ENCODE measurements around the gene SPART. TPM values are rescaled to one million over a fixed set of nuclear protein-coding genes. Genes with fewer than 3 reads are reported as not detected.

The SPART gene
- total RNA-seq, 2 donors from 2014 or later = 41.9 to 52.8 TPM

DNA sequence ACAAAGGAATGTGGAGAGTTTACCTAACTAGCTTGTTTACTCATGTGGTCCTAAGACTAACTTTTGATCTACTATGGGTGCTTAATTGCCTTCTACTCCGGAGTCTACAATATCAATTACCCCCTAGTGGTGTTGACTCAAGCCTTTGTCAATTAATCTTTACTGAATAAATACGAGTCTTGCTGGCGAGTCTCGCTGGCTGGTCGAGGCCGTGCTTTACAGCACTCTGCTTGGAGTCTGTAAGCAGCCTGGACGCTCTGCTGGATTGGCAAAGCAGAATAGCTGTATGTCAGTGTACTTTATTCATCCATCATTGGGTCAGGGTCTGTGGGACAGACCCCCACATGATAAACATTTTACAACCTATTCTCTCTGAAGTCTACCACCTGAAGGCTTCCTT, 9.9 kb upstream of the SPART start:
- DNase-seq (ENCODE audit: low spot score) = no peak
- Histone ChIP-seq H3K27me3 (replicated peaks; ENCODE audit: insufficient read depth) (no peaks in the 10 kb centered on the region), H3K36me3 (no peaks in the 10 kb centered on the region), H3K9me3 (no peaks in the 10 kb centered on the region), H3K4me1 (replicated peaks) (no peaks in the 10 kb centered on the region), H3K4me3 (no peak overlapping the region), H3K27ac (no peak overlapping the region)
- TF ChIP-seq POLR2A (IDR thresholded peaks at IDR 0.05) = no peak
- TF ChIP-seq CTCF (IDR thresholded peaks at IDR 0.05) = no peak
- TF ChIP-seq POLR2AphosphoS5 (IDR thresholded peaks at IDR 0.05) = no peak
- 75% methylated on average over 7 of the region's 7 CpGs for WGBS
- intact Hi-C loops (cut with DNase I) = no loop called here

- intact Hi-C loops (cut with DNase I) = no loop called here
- 91% methylated on average over 2 of the region's 2 CpGs for WGBS
- H3K4me1 ChIP-seq (replicated peaks) = no peaks in the 10 kb centered on the region
- H3K36me3 ChIP-seq = no peaks in the 10 kb centered on the region
- TF ChIP-seq POLR2AphosphoS5 (IDR thresholded peaks at IDR 0.05) = no peak
- no peak for TF ChIP-seq POLR2A (IDR thresholded peaks at IDR 0.05)
- TF ChIP-seq CTCF (IDR thresholded peaks at IDR 0.05) = no peak
- no peaks in the 10 kb centered on the region for H3K27me3 ChIP-seq (replicated peaks; ENCODE audit: insufficient read depth)
- no peaks in the 10 kb centered on the region for H3K9me3 ChIP-seq
- DNase-seq (ENCODE audit: low spot score) = no peak
- no peak overlapping the region for H3K27ac ChIP-seq
- H3K4me3 ChIP-seq = no peak overlapping the region
Observed at GRCh38 chr13:36355632-36356031, 9.4 kb upstream of the SPART start.

DNA sequence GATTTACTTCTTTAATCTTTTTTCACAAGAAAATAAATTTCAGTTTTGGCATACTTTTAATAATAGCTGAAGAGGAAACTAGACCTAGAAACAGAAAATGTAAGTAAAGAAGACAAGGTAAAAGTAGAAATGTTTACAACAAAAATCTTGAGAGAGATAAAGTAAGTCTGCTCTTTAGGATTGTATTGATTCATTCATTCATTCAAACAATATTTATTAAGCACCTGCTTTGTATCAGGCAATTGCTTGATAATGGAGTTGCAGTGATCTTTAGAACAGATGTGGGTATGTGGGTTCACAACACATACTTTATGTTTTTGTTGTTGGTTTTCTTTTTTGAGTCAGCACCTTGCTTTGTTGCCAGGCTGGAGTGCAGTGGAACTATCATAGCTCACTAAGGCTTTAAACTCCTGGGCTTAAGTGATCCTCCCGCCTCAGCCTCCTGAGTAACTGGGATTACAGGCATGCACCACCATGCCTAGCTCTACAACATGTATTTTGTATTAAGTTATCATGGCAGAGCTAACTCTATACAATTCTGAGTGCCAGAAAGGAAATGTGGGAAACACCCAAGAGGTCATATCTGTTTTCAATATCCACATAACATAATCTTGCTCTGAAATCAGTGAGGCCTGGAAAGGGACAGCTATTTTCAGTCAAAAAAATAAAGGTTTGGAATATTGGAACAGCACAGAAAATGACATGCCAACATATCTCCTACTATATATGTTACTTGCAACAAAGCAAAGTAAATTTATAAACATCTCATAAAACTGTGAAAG, 8.8 kb upstream of the SPART start:
- 94% methylated on average over 1 of the region's 1 CpG for WGBS
- intact Hi-C loops (cut with DNase I) = no loop called here
- no peak for DNase-seq (ENCODE audit: low spot score)
- no peak for TF ChIP-seq POLR2AphosphoS5 (IDR thresholded peaks at IDR 0.05)
- TF ChIP-seq POLR2A (IDR thresholded peaks at IDR 0.05) = no peak
- no peak for TF ChIP-seq CTCF (IDR thresholded peaks at IDR 0.05)
- no peak overlapping the region for H3K4me3 ChIP-seq
- no peaks in the 10 kb centered on the region for H3K9me3 ChIP-seq
- no peaks in the 10 kb centered on the region for H3K27me3 ChIP-seq (replicated peaks; ENCODE audit: insufficient read depth)
- H3K36me3 ChIP-seq = no peaks in the 10 kb centered on the region
- no peak overlapping the region for H3K27ac ChIP-seq
- no peaks in the 10 kb centered on the region for H3K4me1 ChIP-seq (replicated peaks)

GRCh38 chr13:36353001-36353400, 6.8 kb upstream of the SPART start:
- no peaks in the 10 kb centered on the region for H3K4me1 ChIP-seq (replicated peaks)
- H3K36me3 ChIP-seq = no peaks in the 10 kb centered on the region
- no peaks in the 10 kb centered on the region for H3K9me3 ChIP-seq
- intact Hi-C loops (cut with DNase I) = no loop called here
- H3K27me3 ChIP-seq (replicated peaks; ENCODE audit: insufficient read depth) = no peaks in the 10 kb centered on the region
- H3K4me3 ChIP-seq = no peak overlapping the region
- H3K27ac ChIP-seq = no peak overlapping the region
- TF ChIP-seq CTCF (IDR thresholded peaks at IDR 0.05) = no peak
- no peak for TF ChIP-seq POLR2A (IDR thresholded peaks at IDR 0.05)
- no peak for TF ChIP-seq POLR2AphosphoS5 (IDR thresholded peaks at IDR 0.05)
- 77% methylated on average over 3 of the region's 3 CpGs for WGBS
- DNase-seq (ENCODE audit: low spot score) = no peak

DNA sequence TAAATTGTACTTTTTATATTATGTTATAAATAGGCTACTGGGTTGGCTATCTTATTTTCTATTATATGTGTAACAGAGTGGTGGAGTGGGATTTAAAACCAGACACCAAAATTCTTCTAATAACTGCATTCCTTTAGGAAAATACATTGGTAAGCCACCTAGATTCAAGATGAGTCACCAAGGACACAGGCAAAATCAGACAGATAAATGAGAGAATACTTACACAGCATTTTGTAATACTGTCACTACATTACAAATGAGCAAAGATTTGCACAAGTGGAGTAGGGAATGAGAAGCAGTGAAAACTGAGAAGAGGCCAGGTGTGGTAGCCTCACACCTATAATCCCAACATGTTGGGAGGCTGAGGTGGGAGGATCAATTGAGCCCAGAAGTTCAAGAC, 6.2 kb upstream of the SPART start:
- Histone ChIP-seq H3K9me3 (no peaks in the 10 kb centered on the region), H3K4me1 (replicated peaks) (no peaks in the 10 kb centered on the region), H3K27me3 (replicated peaks; ENCODE audit: insufficient read depth) (no peaks in the 10 kb centered on the region), H3K36me3 (no peaks in the 10 kb centered on the region), H3K4me3 (no peak overlapping the region), H3K27ac (no peak overlapping the region)
- TF ChIP-seq CTCF (IDR thresholded peaks at IDR 0.05) = no peak
- no peak for TF ChIP-seq POLR2AphosphoS5 (IDR thresholded peaks at IDR 0.05)
- TF ChIP-seq POLR2A (IDR thresholded peaks at IDR 0.05) = no peak
- intact Hi-C loops (cut with DNase I) = no loop called here
- no peak for DNase-seq (ENCODE audit: low spot score)
